Ishikawa (cell line): Measurements from ENCODE around the gene CAPZB.

Experiments
- CEBPB ChIP-seq: IDR thresholded peaks from 2 replicates; pipeline ENCODE4 v1.6.1; 2012
- CREB1 ChIP-seq: IDR thresholded peaks from 2 replicates; pipeline ENCODE4 v1.6.1; 2012; ENCODE audit warnings: low read depth
- EGR1 ChIP-seq: IDR thresholded peaks from 2 replicates; pipeline ENCODE4 v1.6.1; 2012
- EP300 ChIP-seq: IDR thresholded peaks from 2 replicates; pipeline ENCODE4 v1.6.1; 2012; ENCODE audit warnings: borderline replicate concordance
- FOXM1 ChIP-seq: IDR thresholded peaks from 2 replicates; pipeline ENCODE4 v1.6.1; 2012; ENCODE audit warnings: low read depth, borderline replicate concordance
- NFIC ChIP-seq: IDR thresholded peaks from 2 replicates; pipeline ENCODE4 v1.6.1; 2012
- RAD21 ChIP-seq: IDR thresholded peaks from 2 replicates; pipeline ENCODE4 v1.6.1; 2012; ENCODE audit warnings: low read depth
- REST ChIP-seq: IDR thresholded peaks from 2 replicates; pipeline ENCODE4 v1.6.1; 2012; ENCODE audit warnings: low read depth, mild to moderate bottlenecking
- TAF1 ChIP-seq: IDR thresholded peaks from 2 replicates; pipeline ENCODE4 v1.6.1; 2012; ENCODE audit warnings: low read depth, mild to moderate bottlenecking
- TCF12 ChIP-seq: IDR thresholded peaks from 2 replicates; pipeline ENCODE4 v1.6.1; 2012; ENCODE audit warnings: low read depth
- TEAD4 ChIP-seq: IDR thresholded peaks from 2 replicates; pipeline ENCODE4 v1.6.1; 2012
- USF1 ChIP-seq: IDR thresholded peaks from 2 replicates; pipeline ENCODE4 v1.6.1; 2012
- YY1 ChIP-seq: IDR thresholded peaks from 2 replicates; pipeline ENCODE4 v1.6.1; 2012; ENCODE audit warnings: low read depth
- ZBTB7A ChIP-seq: IDR thresholded peaks from 2 replicates; pipeline ENCODE4 v1.6.1; 2012; ENCODE audit warnings: low read depth
- TF ChIP-seq, protein P1 (sequence below): IDR thresholded peaks from 2 replicates; pipeline ENCODE4 v1.6.1; 2012

CAPZB gene

GRCh38 chr1:19462781-19463503 lies 22.4 kb downstream of the CAPZB start:
- TF ChIP-seq USF1, result no peak
- no peak for TF ChIP-seq TAF1
- no peak for TF ChIP-seq ZBTB7A
- TF ChIP-seq TCF12, result no peak
- no peak for TF ChIP-seq EGR1
- no peak for TF ChIP-seq CEBPB
- TF ChIP-seq NFIC, result no peak
- TF ChIP-seq EP300, result no peak
- TF ChIP-seq TEAD4, result no peak

GRCh38 chr1:19461220-19461554 lies 24.2 kb downstream of the CAPZB start:
- TF ChIP-seq EGR1 (no peak), NFIC (no peak), EP300 (no peak), TEAD4 (no peak), ZBTB7A (no peak), REST (no peak), FOXM1 (no peak), CREB1 (no peak), YY1 (no peak), RAD21 (no peak), TCF12 (no peak)
- TF ChIP-seq, protein P1, sequence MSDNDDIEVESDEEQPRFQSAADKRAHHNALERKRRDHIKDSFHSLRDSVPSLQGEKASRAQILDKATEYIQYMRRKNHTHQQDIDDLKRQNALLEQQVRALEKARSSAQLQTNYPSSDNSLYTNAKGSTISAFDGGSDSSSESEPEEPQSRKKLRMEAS, result no peak

- TF ChIP-seq CREB1, result no peak
- no peak for TF ChIP-seq YY1
- no peak for TF ChIP-seq RAD21
- TF ChIP-seq CEBPB, result no peak
- no peak for TF ChIP-seq TAF1
- no peak for TF ChIP-seq TEAD4
- TF ChIP-seq, protein P1, result no peak
- no peak for TF ChIP-seq TCF12
These were observed 24.7 kb downstream of the CAPZB start for GRCh38 chr1:19460535-19461219.

DNA sequence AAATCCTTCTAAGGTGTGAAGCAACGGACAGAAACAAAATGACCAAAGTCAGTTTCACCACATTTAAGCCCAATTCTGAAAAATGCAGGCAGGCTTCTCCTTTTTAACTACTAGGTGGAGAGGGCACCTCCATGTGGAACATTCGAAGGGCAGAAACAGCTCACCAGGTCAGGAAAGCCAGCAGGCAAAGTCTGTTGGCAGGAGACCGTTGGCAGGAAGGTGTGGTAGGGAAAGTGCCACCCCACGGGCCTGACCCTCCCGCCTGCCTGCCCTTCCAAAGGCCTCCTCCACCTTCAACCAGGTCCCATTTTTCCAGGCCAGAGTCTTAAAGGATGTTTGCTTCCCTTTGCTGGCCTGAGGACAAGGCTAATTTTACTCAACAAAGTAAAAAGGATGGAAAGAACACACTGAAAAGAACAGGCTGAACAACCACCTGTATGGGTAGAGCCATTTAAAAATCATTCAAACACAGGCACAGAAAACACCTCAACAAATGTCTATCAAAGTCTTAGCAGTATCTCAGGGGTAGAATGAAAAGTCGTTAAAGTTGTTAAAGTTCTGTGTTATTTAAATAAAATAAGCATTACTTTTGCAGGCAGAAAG lies 26.4 kb downstream of the CAPZB start:
- TF ChIP-seq CREB1 (no peak), NFIC (no peak), USF1 (no peak)
- TF ChIP-seq, protein P1, result no peak

- no peak for TF ChIP-seq ZBTB7A
- TF ChIP-seq FOXM1, result no peak
These were observed 27.7 kb downstream of the CAPZB start for GRCh38 chr1:19457607-19458006.

DNA sequence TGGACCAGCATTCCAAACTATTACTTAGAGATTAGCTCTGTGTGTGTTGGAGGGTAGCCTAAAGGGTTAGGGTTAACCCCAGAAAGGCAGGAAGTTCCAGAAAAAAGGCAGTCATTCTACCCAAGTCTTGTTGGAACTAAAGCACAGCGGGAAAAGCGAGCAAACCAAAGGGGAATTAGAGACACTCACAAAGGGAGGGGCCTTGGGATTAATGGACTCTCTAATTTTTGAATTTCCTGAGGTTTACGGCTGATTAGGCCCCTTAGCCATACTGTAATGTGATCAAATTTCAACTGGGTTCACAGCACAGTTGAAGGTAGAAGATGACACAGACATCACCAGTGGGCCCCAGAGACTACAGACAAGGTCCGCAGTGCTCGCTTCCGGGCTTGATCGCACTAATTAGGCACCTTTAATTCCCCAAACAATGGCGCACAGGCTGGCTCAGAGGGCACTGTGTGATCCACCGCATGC lies 28.3 kb downstream of the CAPZB start:
- TF ChIP-seq EGR1, result no peak
- no peak for TF ChIP-seq REST
